GM19099 (cell line): ENCODE results near the gene P4HB.

Source experiments
- POLR2A ChIP-seq: IDR thresholded peaks from 3 replicates; pipeline ENCODE4 v1.6.1; 2011; ENCODE audit warnings: low read depth; ENCODE audit not compliant: insufficient read length; ENCODE audit errors: extremely low read depth

The P4HB gene

DNA sequence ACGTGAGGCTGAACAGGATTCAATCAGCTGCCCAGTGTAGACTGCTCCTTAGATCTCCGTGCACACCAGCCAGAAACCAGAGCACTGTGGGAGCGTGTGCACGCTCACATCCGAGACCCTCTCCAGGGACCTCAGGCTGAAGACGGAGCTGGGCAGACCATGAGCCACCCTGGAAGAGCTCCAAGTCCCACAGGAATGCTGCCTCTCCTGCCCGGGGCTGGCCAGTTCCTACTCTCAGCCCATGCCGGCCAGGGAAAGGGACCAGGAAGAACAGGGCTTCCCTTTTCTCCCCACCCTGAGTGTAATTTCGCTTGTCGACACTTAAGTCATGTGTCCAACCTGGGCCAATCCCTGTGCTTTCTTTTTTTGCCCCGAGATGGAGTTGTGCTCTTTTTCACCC is 24.2 kb upstream of the P4HB start:
- no peak for TF ChIP-seq POLR2A

DNA sequence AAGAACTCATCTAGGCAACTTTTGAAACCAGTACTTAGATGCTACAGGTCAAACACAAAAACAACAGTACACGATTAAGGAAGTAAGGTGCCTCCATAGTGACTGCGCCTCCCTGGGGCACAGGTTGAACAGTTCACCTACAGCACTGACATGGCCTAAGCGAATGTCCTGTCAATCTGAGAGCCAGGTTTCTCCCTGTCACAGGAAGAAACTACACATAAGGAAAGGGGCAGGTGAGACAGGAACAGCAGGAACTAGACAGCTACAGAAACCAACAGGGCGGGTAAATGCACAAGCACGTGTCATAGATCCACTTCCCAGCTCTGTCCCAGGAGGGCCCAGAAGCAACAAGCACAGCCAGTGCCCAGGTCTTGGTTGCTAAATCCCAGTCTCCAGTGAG is 18.8 kb upstream of the P4HB start:
- no peak for TF ChIP-seq POLR2A

DNA sequence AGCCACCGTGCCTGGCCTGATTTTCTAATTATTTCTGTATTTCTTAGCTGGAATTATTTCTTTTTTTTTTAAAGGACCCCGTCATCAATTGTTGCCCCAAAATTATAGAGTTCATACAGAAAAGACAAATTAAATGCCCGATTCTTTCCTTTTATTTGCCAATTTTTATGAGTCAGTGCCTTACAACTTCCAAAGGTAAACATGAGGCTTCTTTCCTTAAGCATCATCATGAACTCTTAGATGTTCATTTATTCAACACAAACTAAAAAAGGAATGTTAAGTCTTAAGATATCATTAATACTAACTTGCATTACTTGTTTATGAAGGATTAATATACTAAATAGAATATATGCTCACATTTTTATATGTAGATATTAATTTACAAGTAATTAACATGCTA is 18.0 kb upstream of the P4HB start:
- no peak for TF ChIP-seq POLR2A

DNA sequence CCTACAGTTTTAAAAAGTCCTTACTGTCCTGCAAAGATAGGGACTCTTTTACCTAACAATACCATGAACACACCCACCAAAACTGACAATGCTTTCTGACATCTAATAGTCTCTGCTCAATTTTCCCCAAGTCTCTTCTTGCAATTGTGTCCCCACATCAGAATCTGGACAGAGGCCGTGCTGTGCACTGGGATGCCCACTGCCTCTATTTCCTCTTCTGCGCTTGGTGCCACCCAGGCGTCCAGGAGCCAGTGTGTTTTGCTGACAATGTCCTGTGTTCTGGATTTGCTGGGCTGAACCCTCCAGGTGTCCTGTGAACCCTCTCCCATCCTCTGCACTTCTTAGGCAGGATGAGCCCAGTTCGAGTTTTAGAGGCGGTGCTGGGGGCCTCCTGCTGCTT is 17.2 kb upstream of the P4HB start:
- TF ChIP-seq POLR2A, result no peak

DNA sequence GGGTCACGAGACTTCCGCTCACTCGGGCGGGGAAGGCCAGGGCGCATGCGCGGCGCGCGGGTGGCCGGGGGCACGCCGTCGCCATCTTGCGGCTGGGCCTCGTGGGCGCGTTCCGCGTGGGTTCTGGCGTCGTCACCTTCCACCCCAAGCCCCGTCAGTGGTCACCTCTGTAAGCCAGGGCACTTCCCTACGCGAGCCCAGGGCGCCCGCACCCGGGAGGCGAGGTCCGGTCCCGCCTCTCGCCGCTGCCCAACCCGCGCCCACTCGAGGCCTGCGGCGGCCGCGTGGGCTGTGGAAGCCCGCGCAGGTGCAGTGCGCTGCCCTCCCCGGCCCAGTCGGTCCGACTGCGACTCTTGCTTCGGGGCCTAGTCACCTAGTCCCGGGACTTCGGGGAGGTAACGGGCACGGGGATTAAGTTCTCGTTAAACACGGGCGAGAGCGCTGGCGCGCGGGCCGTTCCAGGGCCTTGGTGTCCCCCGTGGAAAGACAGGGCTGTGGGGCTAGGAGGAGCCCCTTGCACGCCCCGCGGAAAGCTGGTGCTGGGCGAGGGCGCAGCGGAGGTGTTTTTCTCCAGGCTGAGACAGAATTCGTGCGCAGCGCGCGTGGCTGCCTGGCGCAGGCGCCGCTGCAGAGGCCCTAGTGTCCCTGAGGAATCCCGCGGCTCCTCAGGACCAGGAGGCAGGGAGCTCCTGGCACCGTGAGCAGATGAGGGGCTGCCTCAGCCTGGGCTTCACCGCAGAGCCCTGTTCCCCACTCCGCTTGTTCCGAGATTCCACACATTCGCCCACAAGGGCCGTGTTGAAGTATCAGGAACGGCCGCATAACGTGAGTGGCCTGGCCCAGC is 11.3 kb upstream of the P4HB start:
- TF ChIP-seq POLR2A, result peak; percentile 94

DNA sequence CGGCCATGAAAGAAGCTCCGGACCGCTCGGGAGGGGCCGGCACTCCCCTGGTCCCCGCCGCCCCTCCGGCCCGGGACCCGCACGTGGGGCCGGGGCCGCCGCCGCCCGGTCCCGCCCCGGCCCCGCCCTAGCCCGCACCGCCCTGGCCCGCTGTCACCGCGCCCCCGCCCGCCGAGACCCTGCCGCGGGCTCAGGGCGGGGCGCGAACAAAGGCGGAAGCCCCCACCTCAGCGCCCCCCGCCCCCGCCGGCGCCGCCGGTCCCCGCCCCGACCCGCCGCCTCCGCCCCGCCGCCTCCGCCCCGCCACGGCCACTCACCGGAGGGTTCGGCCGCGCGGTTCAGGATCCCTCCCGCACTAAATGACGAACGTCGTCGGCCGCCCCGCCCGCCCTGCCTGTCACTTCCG is 10.6 kb upstream of the P4HB start, which contains the start of gene ARHGDIA:
TSS of gene ARHGDIA (minus strand) at position 357 of the 406 bp plus-strand sequence. CDS start 1,407 bp downstream, outside the sequence.
- no peak for TF ChIP-seq POLR2A

DNA sequence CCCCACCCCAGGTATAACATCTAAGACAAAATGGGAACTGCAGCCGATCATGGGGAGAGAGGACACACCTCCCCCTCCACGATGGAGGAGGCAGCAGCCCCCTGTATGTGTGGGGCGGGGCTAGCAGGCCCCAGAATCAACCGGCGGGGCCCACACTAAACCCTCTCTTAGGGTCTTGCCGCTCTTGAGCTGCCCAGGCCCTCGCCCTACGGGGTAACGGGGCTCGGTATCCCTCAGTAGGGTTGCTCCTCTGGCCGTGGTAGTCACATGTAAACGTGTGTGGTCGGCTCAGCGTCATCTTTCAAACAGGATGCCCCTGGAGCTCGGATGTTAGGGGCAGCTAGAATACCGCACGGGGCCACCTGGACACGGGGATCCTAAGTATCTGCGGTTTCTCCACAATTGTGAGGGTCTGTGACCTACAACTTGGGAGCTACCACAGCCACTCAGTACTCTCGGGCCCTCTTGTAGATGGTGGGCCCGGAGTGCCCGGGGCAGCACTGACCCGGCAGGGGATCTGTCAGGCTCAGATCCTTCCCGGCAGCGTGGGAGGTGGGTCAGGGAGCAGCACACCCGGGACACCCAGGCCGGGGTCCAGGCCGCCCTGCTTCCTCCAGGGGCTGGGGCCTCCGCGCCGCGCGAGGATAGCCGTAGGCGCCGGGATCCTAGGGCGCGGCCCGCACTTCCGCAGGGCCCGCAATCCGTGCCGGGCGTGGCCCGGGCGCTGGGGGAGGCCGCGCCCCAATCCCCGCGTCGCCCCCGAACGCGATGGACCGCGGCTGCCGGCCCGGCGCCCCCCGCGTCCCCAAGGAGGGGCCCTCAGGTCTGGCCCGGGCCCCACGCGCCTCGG is 10.0 kb upstream of the P4HB start:
- no peak for TF ChIP-seq POLR2A

DNA sequence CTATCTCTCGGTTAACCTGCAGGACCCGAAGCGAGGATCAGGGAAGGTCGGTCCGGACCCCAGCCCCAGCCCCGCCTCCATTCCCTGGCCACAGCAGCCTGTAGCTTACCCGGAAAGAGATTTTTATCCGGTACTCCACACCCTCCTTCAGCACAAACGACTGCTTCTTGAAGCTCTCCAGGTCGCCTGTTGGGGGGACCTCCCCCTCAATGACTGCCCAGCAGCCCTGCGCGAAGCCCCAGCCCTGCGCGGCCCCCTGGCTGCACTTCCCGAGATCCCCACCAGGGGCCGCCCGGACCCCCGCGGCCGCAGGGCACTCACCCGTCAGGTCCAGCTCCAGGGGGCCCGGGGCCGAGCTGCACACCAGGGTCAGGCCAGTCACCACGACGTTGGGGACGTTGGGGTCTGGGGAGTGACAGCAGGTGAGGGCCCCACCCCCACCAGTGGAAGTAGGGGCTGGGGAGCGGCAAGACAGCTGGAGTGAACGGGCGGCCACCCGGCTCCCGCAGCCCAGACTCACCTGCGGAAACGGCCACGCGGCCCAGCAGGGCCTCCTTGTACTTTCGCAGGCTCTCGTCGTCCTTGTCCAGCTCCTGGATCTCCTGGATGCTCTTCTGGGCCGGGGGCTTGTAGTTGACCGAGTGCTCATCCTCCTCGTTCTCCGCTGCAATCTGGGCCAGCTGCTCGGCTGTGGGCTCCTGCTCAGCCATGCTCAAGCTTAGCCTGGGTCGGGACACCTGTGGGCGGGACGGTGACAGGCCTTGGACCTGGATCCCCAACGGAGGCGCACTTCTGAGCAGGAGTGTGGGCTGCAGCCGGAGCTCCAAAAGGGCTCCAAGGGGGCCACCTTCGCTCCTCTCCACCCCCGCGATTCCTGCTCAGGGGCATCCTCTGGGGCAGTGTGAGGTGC is 9.1 kb upstream of the P4HB start:
- no peak for TF ChIP-seq POLR2A

DNA sequence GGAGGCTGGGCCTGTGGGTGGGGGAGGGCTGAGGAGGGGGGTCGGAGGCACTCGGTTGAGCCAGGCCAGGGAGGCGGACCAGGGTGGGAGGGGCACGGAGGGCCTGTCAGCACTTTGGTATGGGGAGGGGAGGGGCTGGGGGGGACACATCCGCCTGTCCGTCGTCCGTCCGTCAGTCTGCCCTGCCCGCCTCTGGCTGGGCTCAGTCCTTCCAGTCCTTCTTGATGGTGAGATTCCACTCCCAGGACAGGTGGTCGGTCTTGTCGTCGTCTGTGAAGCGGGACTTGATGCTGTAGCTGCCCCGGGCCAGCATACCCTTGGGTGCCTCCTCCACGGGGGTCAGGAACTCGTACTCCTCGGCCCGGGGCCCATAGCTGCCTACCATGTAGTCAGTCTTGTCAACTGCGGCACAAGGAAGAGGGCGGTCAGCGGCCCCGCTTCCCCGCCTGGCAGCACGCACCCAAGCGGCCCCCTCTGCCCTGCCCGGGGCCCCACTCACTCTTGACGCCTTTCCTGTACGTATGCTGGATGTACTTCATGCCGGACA is 8.4 kb upstream of the P4HB start:
- peak; percentile 5 for TF ChIP-seq POLR2A

DNA sequence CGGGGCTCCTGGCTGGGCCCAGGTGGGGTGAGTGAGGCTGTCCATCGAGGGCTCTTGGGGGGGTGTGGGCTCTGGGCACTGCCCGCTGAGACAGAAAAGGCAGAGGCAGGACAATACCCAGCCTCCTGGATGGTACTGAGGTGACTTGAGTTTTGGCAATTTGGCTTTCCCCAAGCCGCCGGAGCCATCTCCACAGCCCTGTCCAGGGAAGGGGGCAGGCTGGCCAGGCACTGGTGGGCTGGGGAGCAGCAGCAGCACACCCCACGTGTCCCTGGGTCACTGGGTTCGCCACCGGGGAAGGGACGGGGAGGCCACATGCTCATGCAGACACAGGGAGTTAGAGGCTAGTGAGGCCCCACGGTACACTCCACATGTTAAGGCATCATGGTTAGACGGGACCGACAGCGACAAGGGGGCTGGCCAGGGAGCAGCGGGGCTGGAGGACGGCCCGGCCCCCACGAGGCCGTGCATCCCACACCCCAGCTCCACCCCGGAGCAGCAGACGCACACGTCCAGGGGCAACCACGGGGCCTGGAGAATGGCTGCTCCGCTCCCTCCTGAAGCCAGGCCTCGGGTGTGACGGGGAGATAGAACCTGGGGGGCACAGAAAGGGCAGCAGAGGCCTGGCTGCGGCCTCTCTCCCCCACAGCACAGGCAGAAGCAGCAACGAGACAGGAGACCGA is 7.8 kb upstream of the P4HB start:
- peak; percentile 45 for TF ChIP-seq POLR2A

DNA sequence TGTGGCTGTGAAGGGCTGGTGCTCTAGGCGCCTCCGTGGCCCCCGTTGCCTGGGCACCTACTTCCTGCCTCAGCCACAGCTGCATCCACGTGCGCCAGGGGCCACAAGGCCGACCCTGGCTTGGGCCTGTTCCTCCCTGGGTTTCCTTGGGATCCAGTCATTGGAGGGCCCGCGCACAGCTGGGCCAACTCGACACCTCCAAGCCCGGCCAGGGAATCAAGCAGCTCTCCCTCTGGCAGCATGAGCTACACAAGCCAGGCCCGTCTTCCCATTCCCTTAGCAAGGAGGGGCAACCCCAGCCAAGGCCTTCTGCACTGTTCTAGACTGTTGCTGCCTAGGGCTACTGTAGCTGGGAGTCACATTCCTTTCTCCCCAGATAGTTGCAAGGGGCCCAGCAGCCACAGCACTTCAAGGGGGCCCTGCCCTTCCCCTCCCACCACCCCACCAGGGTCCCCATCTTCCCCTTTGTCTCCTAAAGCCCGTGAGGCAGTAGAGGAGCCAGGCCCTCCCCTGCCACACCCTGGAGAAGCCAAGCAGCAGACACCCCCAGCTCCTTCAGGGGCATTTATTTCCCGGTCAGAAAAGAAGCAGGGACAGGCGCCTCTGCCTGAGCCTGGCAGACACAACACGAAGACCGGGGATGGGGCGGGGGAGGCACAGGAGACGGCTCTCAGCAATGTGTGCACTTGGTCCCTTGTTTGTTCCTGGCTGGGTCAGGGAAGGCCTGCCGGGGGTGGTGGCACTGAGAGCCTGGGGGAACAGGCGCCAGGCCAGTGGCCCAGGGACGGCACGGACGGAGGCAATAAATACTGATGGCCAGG is 7.0 kb upstream of the P4HB start:
- no peak for TF ChIP-seq POLR2A

DNA sequence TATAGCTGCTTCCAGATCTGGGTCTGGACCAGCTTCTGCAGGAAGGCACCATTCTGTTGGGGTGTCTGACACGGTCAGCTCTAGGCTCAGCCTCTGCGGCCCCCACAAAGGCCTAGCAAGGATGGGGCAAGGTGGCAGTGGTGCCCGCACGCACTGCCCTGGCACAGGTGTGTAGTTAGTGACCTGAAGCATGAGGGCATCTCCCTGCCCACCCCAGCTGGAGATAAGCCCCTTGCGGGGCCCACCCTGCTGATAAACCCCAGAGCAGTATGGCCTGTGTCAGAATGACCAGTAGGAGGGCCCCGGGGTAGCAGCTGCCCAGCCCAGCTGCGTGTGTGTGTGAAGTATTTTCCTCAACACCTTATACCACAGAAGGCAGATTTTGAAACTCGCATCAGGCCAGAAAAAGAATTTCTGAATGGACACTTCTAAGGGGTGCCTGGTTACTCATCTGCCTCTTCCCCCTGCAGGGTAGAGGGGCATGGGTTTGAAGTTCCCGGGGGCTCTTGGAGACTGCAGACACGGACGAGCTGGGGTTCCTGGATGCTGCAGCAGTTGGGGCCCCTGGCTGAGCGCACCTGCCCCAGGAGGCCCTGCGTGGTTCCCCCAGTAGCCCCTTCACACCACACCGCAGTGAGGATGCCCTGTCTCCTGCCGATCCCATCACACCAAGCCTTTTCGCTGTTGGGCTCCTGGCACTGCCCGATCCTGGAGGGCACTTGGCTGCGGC is 6.3 kb upstream of the P4HB start:
- TF ChIP-seq POLR2A, result no peak
